NCI-H226 (cell line): Measurements from ENCODE around the gene RCL1.
"Not testable (repeated sequence)": the region's sequence is repeated elsewhere in the genome, so short reads cannot be mapped to it uniquely, and the experiment has no call there.

Experiments used
- DNase-seq: peaks from one replicate; pipeline ENCODE4 v3.0.0-alpha.2; 2015

The RCL1 gene

GRCh38 chr9:4890242-4890641 lies 97.5 kb downstream of the RCL1 start:
- no peak for DNase-seq

GRCh38 chr9:4890929-4891328 lies 98.2 kb downstream of the RCL1 start:
- DNase-seq, result no peak

DNA sequence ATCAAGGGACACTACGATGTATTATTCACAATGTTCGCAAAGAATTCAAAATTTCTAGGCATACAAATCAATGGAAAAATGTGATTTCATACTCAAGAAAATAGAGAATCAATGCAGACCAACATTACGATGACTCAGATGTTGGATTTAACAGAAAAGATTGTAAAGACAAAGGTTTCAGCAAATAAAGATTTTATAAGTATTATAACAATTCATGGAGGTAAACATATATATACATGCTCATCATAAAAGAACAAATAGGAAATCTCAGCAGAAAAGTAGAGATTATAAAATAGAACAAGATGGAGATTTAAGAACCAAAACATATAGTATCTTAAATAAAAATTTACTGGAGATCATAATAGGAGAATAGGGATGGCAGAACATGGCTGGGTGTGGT lies 98.9 kb downstream of the RCL1 start:
- DNase-seq, result no peak

DNA sequence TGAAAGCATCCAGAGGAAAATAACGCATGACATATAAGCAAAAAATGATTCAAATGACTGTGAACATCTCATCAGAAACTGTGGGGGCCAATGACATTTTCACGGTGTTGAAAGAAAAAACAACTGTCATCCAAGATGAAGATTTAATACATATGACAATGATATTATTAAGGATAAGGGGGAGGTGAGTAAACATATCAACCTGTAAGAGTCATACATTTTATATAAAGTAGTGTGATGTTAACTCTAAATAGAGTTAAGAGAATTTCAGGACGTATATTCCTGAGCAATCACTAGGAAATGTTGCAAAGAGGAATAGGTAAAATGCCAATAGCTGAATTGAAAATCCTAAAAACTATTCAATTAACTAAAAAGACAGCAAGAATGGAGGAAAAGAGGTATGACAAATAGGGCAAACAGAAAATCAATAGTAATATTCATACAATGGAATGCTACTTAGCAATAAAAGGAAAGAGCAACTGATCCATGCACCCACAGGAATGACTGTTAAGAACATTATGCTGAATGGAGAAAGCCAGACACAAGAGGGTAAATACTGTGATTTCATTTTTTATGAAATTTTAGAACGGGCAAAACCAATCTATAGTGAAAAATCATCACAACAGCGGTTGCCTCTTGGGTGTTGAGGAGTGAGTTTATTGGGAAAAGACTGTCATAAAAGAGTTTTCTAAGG lies 99.9 kb downstream of the RCL1 start:
- DNase-seq, result no peak

DNA sequence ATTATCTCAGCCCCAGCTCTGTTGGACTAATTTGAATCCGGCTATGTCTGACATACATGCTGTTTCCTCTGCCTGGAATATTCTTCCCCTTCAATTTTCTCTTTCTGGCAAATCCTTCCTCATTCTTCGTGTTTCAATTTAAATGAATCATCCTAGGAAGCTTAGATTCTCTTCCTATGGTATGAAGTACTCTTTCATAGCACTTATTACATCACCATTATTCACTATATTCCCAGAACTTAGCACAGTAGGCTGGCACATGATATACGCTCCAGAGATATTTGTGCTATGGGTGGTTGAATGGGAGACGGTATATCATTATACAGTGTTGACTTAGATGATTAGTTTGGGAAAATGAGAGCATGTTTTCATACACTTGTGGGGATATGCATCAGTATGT lies 101.3 kb downstream of the RCL1 start:
- peak; percentile 43 for DNase-seq

DNA sequence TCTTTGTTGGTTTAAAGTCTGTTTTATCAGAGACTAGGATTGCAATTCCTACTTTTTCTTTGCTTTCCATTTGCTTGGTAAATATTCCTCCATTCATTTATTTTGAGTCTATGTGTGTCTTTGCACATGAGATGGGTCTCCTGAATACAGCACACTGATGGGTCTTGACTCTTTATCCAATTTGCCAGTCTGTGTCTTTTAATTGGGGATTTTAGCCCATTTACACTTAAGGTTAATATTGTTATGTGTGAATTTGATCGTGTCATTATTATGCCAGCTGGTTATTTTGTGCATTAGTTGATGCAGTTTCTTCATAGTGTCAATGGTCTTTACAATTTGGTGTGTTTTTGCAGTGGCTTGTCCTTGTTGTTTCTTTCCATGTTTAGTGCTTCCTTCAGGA lies 107.1 kb downstream of the RCL1 start:
- not testable (repeated sequence) for DNase-seq

GRCh38 chr9:4901401-4902134 lies 108.8 kb downstream of the RCL1 start:
- DNase-seq, result not testable (repeated sequence)

- no peak for DNase-seq
Measured at GRCh38 chr9:4902135-4902475, 109.4 kb downstream of the RCL1 start.

GRCh38 chr9:4904322-4905134 lies 111.8 kb downstream of the RCL1 start:
- DNase-seq, result no peak

GRCh38 chr9:4905135-4905490 lies 112.4 kb downstream of the RCL1 start:
- DNase-seq, result no peak
